IgD-negative memory B cell (primary cell): Measurements from ENCODE around the gene KIF25. TPM values are rescaled to one million over a fixed set of nuclear protein-coding genes. Genes with fewer than 3 reads are reported as not detected.

Source experiments
- H3K27ac Mint-ChIP-seq, 3 donors: one replicate each; pipeline ENCODE4 v1.8.0; 2020 to 2022; ENCODE audit warnings: mild to moderate bottlenecking in 3 of 3, mixed read lengths in 3 of 3, moderate library complexity in 1 of 3
- H3K27me3 Mint-ChIP-seq: one replicate; pipeline ENCODE4 v1.8.0; 2021; ENCODE audit warnings: mixed read lengths
- H3K36me3 Mint-ChIP-seq: one replicate; pipeline ENCODE4 v1.8.0; 2020; ENCODE audit warnings: mild to moderate bottlenecking, mixed read lengths
- H3K4me1 Mint-ChIP-seq, 3 donors: one replicate each; pipeline ENCODE4 v1.8.0; 2020 to 2022; ENCODE audit warnings: mixed read lengths in 3 of 3, mild to moderate bottlenecking in 1 of 3
- H3K4me3 Mint-ChIP-seq, 4 donors: one replicate each; pipeline ENCODE4 v1.8.0; 2020 to 2022; ENCODE audit warnings: mild to moderate bottlenecking in 4 of 4, mixed read lengths in 4 of 4, moderate library complexity in 3 of 4
- H3K9me3 Mint-ChIP-seq, 3 donors: one replicate each; pipeline ENCODE4 v1.8.0; 2020 to 2021; ENCODE audit warnings: mixed read lengths in 3 of 3, mild to moderate bottlenecking in 1 of 3
- polyA plus RNA-seq: library from polyadenylated mRNA; unstranded; fragments of 300-500 nt; fragmentation: Illumina TruSeq; gene quantifications from one replicate; pipeline ENCODE4 v1.2.3, GENCODE V29; 2021

The KIF25 gene
- polyA plus RNA-seq, 1 donor from 2014 or later = not detected

DNA sequence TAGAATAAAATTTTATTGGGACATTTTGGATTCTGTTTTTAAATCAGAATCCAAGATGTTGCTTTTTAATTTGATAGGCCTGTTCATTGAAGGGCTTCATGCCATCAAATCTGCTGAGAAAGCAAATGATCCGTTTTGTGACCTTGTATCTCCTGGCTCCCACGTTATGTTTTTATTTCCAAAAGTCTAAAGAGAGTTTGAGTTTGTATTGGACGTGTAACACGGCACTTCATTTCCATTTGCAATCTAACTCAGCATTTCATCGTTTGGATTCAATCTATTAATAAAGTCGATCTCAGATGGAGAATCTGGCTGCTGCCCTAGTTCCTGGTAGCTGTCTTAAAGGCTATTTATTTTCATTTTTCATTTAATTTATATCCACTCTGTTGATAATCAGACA lies 17.0 kb downstream of the KIF25 start:
- H3K27me3 Mint-ChIP-seq = peaks cover 5% of the 10 kb centered on the region
- peaks cover 16 to 31% (median 18%) of the 10 kb centered on the region in 3 donors for H3K9me3 Mint-ChIP-seq
- H3K36me3 Mint-ChIP-seq = peaks cover 7% of the 10 kb centered on the region
- H3K27ac Mint-ChIP-seq = no peak overlapping the region
- H3K4me1 Mint-ChIP-seq = peaks cover 0 to 2% (median 0%) of the 10 kb centered on the region in 3 donors
- H3K4me3 Mint-ChIP-seq = no peak overlapping the region

DNA sequence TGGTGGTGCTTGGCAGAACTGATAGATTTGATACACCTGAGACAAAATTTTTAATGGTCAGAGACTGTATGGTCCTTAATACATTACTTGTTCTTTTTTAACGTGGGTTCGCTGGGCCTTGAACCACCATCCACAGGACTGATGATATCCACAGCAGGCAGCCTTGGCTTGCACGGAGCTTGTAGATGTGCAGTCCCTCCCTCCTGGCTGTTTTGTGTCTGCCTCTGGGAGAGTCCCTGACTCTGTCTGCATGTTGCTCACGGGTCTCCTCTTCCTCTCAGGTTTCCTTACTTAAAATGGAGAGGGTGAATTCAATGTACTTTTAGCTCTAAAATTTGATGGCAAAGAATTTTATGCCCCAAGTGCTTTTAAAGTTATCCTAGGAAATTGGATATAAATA lies 17.5 kb downstream of the KIF25 start:
- Mint-ChIP-seq H3K4me3 (no peak overlapping the region), H3K27ac (no peak overlapping the region), H3K36me3 (peaks cover 7% of the 10 kb centered on the region), H3K9me3 (peaks cover 13 to 33% (median 18%) of the 10 kb centered on the region in 3 donors), H3K27me3 (peaks cover 5% of the 10 kb centered on the region), H3K4me1 (peaks cover 0 to 2% (median 0%) of the 10 kb centered on the region in 3 donors)

DNA sequence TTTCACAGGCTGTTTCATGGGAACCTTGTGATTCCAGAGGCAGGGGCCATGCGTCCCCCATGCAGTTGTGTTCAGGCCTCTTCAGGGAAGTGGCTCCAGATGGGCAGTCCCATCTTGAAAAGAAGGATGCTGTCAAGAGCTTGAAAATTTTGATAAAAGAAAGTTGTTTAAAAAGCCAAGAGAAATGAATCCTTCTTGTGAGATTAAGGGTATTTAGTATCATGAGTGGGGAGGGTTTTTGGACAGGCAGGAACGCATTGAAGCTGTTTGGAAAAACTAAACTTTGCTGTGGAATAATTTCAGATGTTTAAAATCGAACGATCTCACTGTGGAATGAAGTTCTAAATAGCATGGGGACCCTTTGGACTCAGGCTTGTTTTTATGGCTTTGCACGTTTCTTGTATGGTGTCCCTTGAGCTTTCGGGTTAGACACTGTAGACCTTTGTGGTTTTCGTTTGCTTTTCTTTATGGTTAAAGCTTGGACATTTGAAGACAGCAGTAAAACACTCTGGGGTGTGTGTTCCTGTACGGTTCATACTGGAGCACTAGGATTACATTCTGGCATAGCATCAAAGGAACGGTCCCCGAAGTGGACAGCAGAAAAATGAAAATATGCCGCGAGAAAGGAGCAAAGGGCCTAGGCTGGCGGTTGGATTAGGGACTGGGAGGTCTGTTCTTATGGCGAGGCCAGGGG lies 18.2 kb downstream of the KIF25 start:
- Mint-ChIP-seq H3K4me1 (peaks cover 0 to 2% (median 0%) of the 10 kb centered on the region in 3 donors), H3K27me3 (peaks cover 5% of the 10 kb centered on the region), H3K4me3 (no peak overlapping the region), H3K27ac (no peak overlapping the region), H3K36me3 (peaks cover 4% of the 10 kb centered on the region), H3K9me3 (peaks cover 10 to 33% (median 17%) of the 10 kb centered on the region in 3 donors)

DNA sequence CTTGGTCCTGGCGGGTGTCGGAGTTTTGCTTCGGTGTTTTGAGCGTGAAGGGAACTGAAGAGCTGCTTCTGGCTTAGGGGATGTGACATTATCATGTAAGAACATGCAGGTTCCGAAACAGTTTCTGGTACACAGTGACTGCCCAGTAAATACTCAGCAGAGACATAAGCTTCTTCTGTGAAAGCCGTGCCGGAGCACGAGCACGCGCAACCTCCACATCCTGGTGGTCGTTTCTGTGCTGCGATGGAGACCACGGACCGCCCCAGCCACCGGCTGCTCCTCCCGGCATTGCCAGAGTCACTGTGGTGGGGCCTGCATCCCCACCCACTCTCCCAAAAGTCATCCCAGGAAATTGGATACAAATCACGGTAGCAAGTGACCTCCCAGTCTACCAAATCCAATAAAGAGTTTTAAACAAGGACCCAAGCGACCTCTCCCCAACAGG lies 18.7 kb downstream of the KIF25 start:
- Mint-ChIP-seq H3K27ac (no peak overlapping the region), H3K27me3 (peaks cover 5% of the 10 kb centered on the region), H3K9me3 (peaks cover 5 to 29% (median 12%) of the 10 kb centered on the region in 3 donors), H3K36me3 (peaks cover 4% of the 10 kb centered on the region), H3K4me1 (no peaks in the 10 kb centered on the region), H3K4me3 (no peak overlapping the region)

DNA sequence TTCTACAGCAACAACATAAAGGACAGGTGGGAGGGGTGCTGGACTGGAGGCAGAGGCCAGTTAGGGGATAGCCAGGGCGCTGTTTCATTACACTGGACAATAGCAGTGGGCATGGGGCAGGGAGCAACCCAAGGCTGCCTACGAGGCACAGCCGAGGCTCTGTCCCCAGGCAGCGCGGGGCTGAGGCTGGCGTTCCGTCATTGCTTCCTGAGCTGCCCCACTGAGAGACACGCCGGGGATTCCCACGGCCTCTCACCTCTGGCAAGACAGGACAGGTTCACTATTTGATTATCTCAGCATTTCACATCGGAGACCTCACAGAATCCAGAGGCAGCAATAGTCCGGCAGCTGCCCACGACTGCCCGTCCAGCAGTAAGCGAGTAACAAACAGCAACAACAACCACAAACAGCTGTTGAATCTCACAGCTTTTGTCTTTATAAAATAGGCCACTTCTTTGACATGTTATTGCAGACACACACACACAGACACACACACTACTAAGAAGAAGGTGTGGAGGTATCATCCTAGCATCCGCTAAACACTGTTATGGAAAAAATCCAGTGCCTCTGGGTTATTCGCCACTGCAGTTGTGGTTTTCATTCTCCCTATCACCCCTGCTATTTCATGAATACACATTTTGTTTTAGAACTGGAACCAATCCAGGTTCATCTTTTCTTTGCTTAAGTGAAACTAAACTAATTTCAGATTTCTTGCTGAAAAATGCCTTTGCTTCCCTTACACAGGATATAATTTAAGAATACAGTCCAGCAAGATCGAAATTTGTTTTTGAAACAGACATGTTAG lies 19.5 kb downstream of the KIF25 start:
- H3K27ac Mint-ChIP-seq = no peak overlapping the region
- peaks cover 5% of the 10 kb centered on the region for H3K27me3 Mint-ChIP-seq
- peaks cover 1 to 22% (median 12%) of the 10 kb centered on the region in 3 donors for H3K9me3 Mint-ChIP-seq
- no peaks in the 10 kb centered on the region for H3K4me1 Mint-ChIP-seq
- H3K4me3 Mint-ChIP-seq = no peak overlapping the region
- peaks cover 4% of the 10 kb centered on the region for H3K36me3 Mint-ChIP-seq

DNA sequence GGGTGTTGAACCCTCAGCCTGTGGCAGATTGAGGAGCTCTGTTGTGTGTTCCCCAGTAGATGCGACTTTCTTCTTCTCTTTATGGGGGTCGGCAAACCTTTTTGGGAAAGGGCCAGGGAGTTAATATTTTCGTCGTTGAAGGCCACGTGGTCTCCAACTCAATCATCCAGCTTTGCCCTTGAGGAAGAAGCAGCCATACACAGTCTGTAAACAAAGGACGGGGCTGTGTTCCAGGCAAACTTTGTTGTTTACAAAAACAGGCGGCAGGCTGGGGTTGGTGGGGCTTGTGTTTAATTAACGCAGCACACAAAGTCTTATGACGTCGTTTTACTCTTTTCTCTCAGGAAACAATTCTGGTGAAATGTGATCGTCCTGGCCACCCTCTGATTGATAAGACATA lies 20.2 kb downstream of the KIF25 start:
- Mint-ChIP-seq H3K9me3 (peaks cover 1 to 19% (median 12%) of the 10 kb centered on the region in 3 donors), H3K27ac (no peak overlapping the region), H3K4me1 (no peaks in the 10 kb centered on the region), H3K36me3 (peaks cover 4% of the 10 kb centered on the region), H3K27me3 (peaks cover 5% of the 10 kb centered on the region), H3K4me3 (no peak overlapping the region)

DNA sequence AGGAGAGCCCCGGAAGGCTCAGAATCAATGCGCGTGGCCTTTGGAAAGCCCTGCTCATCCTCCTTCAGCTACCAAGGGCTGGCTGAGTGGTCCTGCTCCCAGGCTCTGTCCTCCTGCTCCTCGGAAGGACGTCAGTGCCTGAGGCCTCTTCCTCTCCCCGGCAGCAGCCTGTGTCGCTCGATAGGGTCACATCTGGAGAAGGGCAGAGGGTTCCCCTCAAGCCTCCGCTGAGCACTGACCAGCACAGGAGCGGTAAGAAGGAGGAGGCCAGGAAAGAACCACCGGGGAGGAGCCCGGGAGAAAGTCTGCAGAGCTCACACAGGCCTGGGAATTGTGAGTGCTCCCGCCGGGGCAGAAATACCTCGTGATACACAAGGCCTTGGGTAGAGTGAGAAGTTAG lies 21.2 kb downstream of the KIF25 start:
- H3K4me1 Mint-ChIP-seq = no peaks in the 10 kb centered on the region
- no peak overlapping the region for H3K4me3 Mint-ChIP-seq
- no peak overlapping the region for H3K27ac Mint-ChIP-seq
- peaks cover 1 to 19% (median 12%) of the 10 kb centered on the region in 3 donors for H3K9me3 Mint-ChIP-seq
- peaks cover 5% of the 10 kb centered on the region for H3K27me3 Mint-ChIP-seq
- peaks cover 4% of the 10 kb centered on the region for H3K36me3 Mint-ChIP-seq

DNA sequence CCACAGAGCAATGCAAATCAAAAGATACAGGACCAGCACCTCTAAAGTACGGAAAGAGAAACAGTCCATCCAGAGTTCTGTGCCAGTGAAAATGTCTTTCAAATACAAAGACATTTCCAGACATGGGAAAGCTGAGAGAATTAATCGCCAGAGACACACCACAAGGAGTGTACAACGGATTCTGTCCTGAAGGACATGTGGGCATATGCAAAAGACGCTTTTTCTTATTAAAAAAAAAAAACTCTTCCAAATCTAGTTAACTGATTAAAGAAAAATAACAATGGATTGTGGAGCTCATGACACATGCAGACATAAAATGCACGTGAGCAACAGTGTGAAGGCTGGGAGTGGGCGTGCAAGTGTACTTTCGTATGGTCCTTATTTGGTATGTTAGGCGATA lies 22.8 kb downstream of the KIF25 start:
- Mint-ChIP-seq H3K9me3 (peaks cover 2 to 19% (median 10%) of the 10 kb centered on the region in 3 donors), H3K4me3 (no peak overlapping the region), H3K27me3 (peaks cover 8% of the 10 kb centered on the region), H3K4me1 (no peaks in the 10 kb centered on the region), H3K36me3 (peaks cover 4% of the 10 kb centered on the region), H3K27ac (no peak overlapping the region)

DNA sequence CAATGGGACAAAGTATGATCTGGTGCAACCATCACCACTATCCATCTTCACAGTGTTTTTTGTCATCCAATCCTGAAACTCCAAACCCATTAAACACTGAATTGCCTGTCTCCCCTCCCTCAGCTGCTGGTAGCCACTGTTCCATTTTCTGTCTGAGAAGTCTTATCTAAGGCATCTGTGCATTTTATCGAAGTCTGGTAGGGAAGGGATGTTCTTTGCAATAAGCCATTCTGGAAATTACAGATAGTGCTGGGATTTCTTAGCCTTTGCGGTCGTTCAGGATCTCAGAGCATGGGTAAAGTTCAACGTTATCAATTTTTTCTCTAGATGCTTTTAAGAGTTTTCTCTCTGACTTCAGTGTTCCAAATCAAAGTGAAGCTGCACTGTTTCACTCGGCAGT lies 24.1 kb downstream of the KIF25 start:
- H3K36me3 Mint-ChIP-seq = peaks cover 4% of the 10 kb centered on the region
- no peaks in the 10 kb centered on the region for H3K4me1 Mint-ChIP-seq
- no peak overlapping the region for H3K4me3 Mint-ChIP-seq
- no peak overlapping the region for H3K27ac Mint-ChIP-seq
- H3K9me3 Mint-ChIP-seq = peaks cover 3 to 15% (median 10%) of the 10 kb centered on the region in 3 donors
- H3K27me3 Mint-ChIP-seq = peaks cover 5% of the 10 kb centered on the region

DNA sequence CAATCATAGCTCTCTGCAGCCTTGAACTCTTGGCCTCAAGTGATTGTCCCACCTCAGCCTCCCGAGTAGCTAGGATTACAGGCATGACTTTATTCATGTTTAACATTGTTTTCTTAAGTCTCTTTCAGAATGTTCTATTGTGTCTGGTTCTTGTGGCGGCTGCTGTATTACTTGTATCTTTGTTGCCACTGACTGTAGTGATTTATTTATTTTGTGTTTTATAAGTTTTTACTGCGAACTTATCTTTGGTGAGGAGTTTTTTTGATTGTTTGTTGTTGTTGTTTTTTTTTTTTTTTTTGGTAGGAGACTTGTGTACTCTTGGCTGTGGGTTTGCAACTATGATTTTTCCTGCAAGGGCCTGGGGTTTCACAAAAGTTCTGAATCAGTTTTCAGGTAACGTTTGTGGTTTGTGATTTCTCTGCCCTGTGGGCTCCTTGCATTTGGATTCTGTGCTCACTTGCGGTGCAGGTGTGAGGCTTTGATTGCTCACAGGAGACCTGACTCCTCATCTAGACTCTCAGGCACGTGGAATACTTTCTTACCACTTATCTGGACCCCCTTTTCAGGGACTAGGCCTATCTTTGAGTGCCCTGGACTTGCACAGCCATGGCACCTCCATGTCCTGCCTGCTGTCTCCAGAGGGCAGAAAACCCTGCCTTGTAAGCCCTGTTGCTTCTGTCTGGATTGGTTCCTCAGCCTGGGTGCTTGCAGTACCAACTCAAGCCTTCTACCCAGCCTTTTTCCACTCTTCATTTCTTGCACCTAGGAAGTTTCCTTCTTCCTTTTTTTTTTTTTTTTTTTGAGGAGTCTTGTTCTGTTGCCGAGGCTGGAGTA lies 25.2 kb downstream of the KIF25 start:
- Mint-ChIP-seq H3K36me3 (peaks cover 6% of the 10 kb centered on the region), H3K27ac (no peak overlapping the region), H3K4me1 (no peaks in the 10 kb centered on the region), H3K9me3 (peaks cover 3 to 19% (median 6%) of the 10 kb centered on the region in 3 donors), H3K4me3 (no peak overlapping the region), H3K27me3 (peaks cover 5% of the 10 kb centered on the region)

DNA sequence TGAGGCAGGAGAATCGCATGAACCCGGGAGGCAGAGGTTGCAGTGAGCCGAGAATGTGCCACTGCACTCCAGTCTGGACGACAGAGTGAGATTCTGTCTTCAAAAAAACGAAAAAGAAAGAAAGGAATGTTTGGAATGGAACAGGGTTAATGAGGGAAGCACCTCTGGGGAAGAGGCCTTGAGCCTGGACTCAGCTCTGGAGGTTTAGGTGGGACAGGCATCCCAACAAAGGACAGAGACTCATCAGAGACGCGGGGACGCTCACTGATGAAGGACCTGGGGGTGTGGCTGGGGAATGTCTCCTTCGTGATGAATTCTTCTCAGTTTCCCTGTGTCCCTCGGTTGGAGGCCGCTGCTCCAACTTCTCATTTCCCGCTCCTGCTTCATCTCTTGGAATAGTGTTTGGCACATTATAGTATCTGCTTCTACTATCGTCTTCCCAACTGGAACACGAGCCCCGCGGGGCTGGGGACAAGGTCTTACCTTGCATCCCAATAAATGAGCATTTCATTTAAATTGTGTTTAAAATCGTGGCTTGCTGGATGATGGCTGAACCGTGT lies 27.6 kb downstream of the KIF25 start:
- H3K27ac Mint-ChIP-seq = no peak overlapping the region
- peaks cover 3 to 11% (median 4%) of the 10 kb centered on the region in 3 donors for H3K9me3 Mint-ChIP-seq
- H3K4me3 Mint-ChIP-seq = no peak overlapping the region
- H3K4me1 Mint-ChIP-seq = no peaks in the 10 kb centered on the region
- peaks cover 3% of the 10 kb centered on the region for H3K27me3 Mint-ChIP-seq
- H3K36me3 Mint-ChIP-seq = peaks cover 2% of the 10 kb centered on the region

DNA sequence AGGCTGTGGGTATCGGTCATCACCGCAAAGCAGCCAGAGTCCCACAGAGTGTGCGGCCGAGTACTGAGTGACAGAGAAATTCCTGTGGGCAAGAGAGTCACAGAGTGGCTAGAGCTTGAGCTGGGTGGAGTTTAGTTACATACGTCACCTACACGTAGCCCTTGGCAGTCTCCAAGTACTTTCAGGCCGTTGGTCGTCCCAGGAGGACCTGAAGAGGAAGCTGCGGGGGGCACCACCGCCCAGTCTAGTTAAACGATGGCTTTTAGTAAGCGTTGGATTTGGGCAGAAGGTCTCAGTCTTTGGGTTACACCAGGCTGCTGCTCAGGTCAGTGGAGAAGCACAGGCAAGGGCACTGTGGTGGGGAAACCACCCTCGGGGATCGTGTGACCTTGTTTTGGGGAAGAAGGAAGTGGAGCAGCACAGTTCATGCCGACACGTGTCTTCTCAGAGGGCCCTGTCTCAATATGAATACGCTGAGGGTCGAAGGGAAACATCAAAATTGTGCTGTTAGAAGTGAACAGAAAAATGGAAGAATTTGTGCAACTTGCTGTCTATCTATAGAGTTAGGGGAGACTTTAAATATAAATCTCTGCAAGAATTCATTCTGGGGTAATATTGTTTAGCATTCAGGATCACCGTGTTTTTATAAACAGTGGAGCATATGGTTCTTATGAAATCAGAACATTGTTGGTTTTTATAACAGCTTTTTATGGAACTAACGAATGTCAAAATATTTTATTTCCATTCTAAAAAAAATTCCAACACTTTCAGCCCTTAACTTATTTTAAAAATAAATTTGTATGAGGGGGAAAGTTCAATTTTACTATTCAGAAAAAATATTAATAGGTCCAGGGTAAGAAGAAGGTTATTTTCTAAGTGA lies 28.6 kb downstream of the KIF25 start:
- Mint-ChIP-seq H3K27ac (no peak overlapping the region), H3K4me1 (no peaks in the 10 kb centered on the region), H3K36me3 (peaks cover 2% of the 10 kb centered on the region), H3K27me3 (peaks cover 3% of the 10 kb centered on the region), H3K4me3 (no peak overlapping the region), H3K9me3 (peaks cover 1 to 3% (median 3%) of the 10 kb centered on the region in 3 donors)

DNA sequence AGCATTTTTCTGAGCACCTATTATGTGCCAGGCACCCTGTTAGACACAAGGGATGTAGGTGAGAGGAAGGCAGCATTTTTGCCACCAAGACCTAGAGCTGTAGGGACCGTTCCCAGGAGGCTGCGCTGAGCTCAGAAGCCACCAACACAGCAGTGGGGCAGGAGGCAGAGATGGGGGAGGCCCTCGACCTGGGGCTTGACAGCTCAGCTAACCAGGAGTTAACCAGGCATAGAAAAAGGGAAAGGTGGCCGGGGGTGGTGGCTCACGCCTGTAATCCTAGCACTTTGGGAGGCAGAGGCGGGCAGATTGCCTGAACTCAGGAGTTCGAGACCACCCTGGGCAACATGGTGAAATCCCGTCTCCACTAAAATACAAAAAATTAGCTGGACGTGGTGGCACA lies 29.5 kb downstream of the KIF25 start:
- H3K4me1 Mint-ChIP-seq = no peaks in the 10 kb centered on the region
- H3K27ac Mint-ChIP-seq = no peak overlapping the region
- peaks cover 3% of the 10 kb centered on the region for H3K27me3 Mint-ChIP-seq
- peaks cover 2% of the 10 kb centered on the region for H3K36me3 Mint-ChIP-seq
- peak overlapping the region in 1 of 4 donors; percentile 65 for H3K4me3 Mint-ChIP-seq
- peaks cover 1 to 3% (median 3%) of the 10 kb centered on the region in 3 donors for H3K9me3 Mint-ChIP-seq

DNA sequence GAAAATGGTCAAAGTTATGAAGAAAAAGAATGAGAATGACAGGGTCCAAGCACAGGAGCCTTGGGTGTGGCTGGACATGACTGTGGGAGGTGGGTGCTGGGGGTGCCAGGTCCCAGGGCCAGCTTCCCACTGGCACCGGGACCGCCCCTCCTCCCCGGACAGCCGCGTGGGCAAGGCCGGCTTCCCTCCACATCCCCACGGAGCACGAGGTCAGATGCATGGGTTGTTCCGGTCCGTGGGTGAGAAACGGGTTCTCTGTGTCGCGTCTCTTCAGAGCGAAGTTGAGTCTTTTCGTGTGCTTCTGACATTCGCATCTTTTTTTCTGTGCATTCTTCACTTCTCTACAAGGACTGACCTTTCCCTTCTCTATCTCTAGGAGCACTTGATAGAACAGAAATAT lies 30.1 kb downstream of the KIF25 start:
- H3K36me3 Mint-ChIP-seq = peaks cover 2% of the 10 kb centered on the region
- H3K4me3 Mint-ChIP-seq = no peak overlapping the region
- H3K4me1 Mint-ChIP-seq = no peaks in the 10 kb centered on the region
- H3K27me3 Mint-ChIP-seq = peaks cover 7% of the 10 kb centered on the region
- peaks cover 1 to 3% (median 3%) of the 10 kb centered on the region in 3 donors for H3K9me3 Mint-ChIP-seq
- no peak overlapping the region for H3K27ac Mint-ChIP-seq
